Fibroblast of lung (primary cell): ENCODE measurements around the gene DNAJB6. TPM values are rescaled to one million over a fixed set of nuclear protein-coding genes. Genes with fewer than 3 reads are reported as not detected.

ENCODE experiments used
- DNase-seq, 2 donors: peaks; one replicate each; pipeline versions ENCODE4 v3.0.0 to v3.0.0-alpha.2; 2010; ENCODE audit warnings: low read depth in 2 of 2
- H2AFZ ChIP-seq: 2 replicates; pipeline ENCODE4 v1.5.1; 2012; ENCODE audit warnings: low read length, control low read depth, inconsistent platforms
- H3K27ac ChIP-seq: 2 replicates; pipeline ENCODE4 v1.5.1; 2011; ENCODE audit warnings: low read length, control low read depth; ENCODE audit not compliant: insufficient read depth
- H3K27me3 ChIP-seq: 2 replicates; pipeline ENCODE4 v1.5.1; 2011; ENCODE audit warnings: mild to moderate bottlenecking, low read length; ENCODE audit not compliant: control insufficient read depth, insufficient read depth
- H3K36me3 ChIP-seq: 2 replicates; pipeline ENCODE4 v1.5.1; 2011; ENCODE audit warnings: low read length; ENCODE audit not compliant: control insufficient read depth, insufficient read depth
- H3K4me1 ChIP-seq: 2 replicates; pipeline ENCODE4 v1.5.1; 2011; ENCODE audit warnings: low read length; ENCODE audit not compliant: control insufficient read depth, insufficient read depth; ENCODE audit errors: extremely low read depth
- H3K4me2 ChIP-seq: 2 replicates; pipeline ENCODE4 v1.5.1; 2011; ENCODE audit warnings: low read length, control low read depth; ENCODE audit not compliant: insufficient read depth; ENCODE audit errors: extremely low read depth
- H3K4me3 ChIP-seq, 4 experiments: fragments of 200-600 bp in 1 of 4; sonication (generic) in 1 of 4; replicated peaks in 1 of 4; 2 replicates each; pipeline ENCODE4 v1.5.1; 2011 to 2016; ENCODE audit warnings: low read length in 4 of 4, low read depth in 3 of 4, mild to moderate bottlenecking in 3 of 4, control low read depth in 2 of 4, inconsistent platforms in 1 of 4, mixed read lengths in 1 of 4; ENCODE audit not compliant: insufficient read depth in 1 of 4; ENCODE audit errors: control extremely low read depth in 1 of 4
- H3K79me2 ChIP-seq: 2 replicates; pipeline ENCODE4 v1.5.1; 2012; ENCODE audit warnings: mild to moderate bottlenecking, low read length, inconsistent platforms; ENCODE audit not compliant: control insufficient read depth, insufficient read depth
- H3K9ac ChIP-seq: 2 replicates; pipeline ENCODE4 v1.5.1; 2011; ENCODE audit warnings: mild to moderate bottlenecking, low read length, control low read depth; ENCODE audit not compliant: insufficient read depth
- H3K9me3 ChIP-seq: 2 replicates; pipeline ENCODE4 v1.5.1; 2012; ENCODE audit warnings: low read depth, low read length; ENCODE audit not compliant: control insufficient read depth, insufficient read depth
- H4K20me1 ChIP-seq: 2 replicates; pipeline ENCODE4 v1.5.1; 2011; ENCODE audit warnings: low read length; ENCODE audit not compliant: control insufficient read depth, insufficient read depth; ENCODE audit errors: extremely low read depth
- CTCF ChIP-seq, 2 donors: IDR thresholded peaks in 1 of 2; conservative IDR thresholded peaks in 1 of 2; 1 replicate in 1 of 2; 2 replicates in 1 of 2; pipeline ENCODE4 v1.5.1; 2011 to 2012; ENCODE audit warnings: low read length in 2 of 2, control low read depth in 1 of 2, inconsistent platforms in 1 of 2, low read depth in 1 of 2, mild to moderate bottlenecking in 1 of 2
- EZH2 ChIP-seq: IDR thresholded peaks from 2 replicates; pipeline ENCODE4 v1.5.1; 2012; ENCODE audit warnings: low read length, control low read depth, mild to moderate bottlenecking; ENCODE audit errors: missing control alignments
- polyA plus RNA-seq, 2 donors: library from polyadenylated mRNA; depleted of rRNA in 1 of 2; stranded (reverse) in 1 of 2; unstranded in 1 of 2; fragments of >200 nt; gene quantifications; 2 replicates each; pipeline ENCODE4 v1.2.1, GENCODE V29; 2011 to 2012; ENCODE audit warnings: missing spikeins in 1 of 2
- total RNA-seq: library from RNA; depleted of rRNA; stranded (reverse); fragments of >200 nt; gene quantifications from 2 replicates; pipeline ENCODE4 v1.2.1, GENCODE V29; 2014

The DNAJB6 gene
- total and polyA plus RNA-seq, 2 donors (not counting 1 experiment from before 2014, with no cell fraction given) = 86.2 to 117 TPM

GRCh38 chr7:157457355-157458253 lies 120.8 kb downstream of the DNAJB6 start:
- Histone ChIP-seq H3K79me2 (no peaks in the 10 kb centered on the region), H3K4me2 (no peak overlapping the region), H3K4me3 (no peak overlapping the region), H3K9me3 (no peaks in the 10 kb centered on the region), H3K9ac (no peak overlapping the region), H3K36me3 (no peaks in the 10 kb centered on the region), H3K27ac (no peak overlapping the region), H3K27me3 (no peaks in the 10 kb centered on the region), H3K4me1 (no peaks in the 10 kb centered on the region), H4K20me1 (no peaks in the 10 kb centered on the region), H2AFZ (no peak overlapping the region)
- no peak for DNase-seq
- TF ChIP-seq CTCF (conservative IDR thresholded peaks at IDR 0.05 in 1 of 2, IDR thresholded peaks at IDR 0.05 in 1 of 2; ENCODE audit: low read depth in 1 of 2, low read length in 2 of 2) (no peak), EZH2 (no peak)

- no peaks in the 10 kb centered on the region for H3K4me1 ChIP-seq
- no peak overlapping the region for H3K4me2 ChIP-seq
- TF ChIP-seq CTCF (conservative IDR thresholded peaks at IDR 0.05 in 1 of 2, IDR thresholded peaks at IDR 0.05 in 1 of 2; ENCODE audit: low read depth in 1 of 2, low read length in 2 of 2) = no peak
- TF ChIP-seq EZH2 = no peak
- H3K36me3 ChIP-seq = no peaks in the 10 kb centered on the region
- no peak overlapping the region for H2AFZ ChIP-seq
- no peaks in the 10 kb centered on the region for H4K20me1 ChIP-seq
- H3K9ac ChIP-seq = no peak overlapping the region
- no peak for DNase-seq
- H3K9me3 ChIP-seq = no peaks in the 10 kb centered on the region
- no peaks in the 10 kb centered on the region for H3K79me2 ChIP-seq
- H3K27me3 ChIP-seq = no peaks in the 10 kb centered on the region
- no peak overlapping the region for H3K4me3 ChIP-seq
- H3K27ac ChIP-seq = no peak overlapping the region
Observed at GRCh38 chr7:157458254-157458633, 121.4 kb downstream of the DNAJB6 start.

- no peaks in the 10 kb centered on the region for H3K36me3 ChIP-seq
- no peak for DNase-seq
- H4K20me1 ChIP-seq = no peaks in the 10 kb centered on the region
- TF ChIP-seq EZH2 = no peak
- TF ChIP-seq CTCF (conservative IDR thresholded peaks at IDR 0.05 in 1 of 2, IDR thresholded peaks at IDR 0.05 in 1 of 2; ENCODE audit: low read depth in 1 of 2, low read length in 2 of 2) = no peak
- H3K4me3 ChIP-seq = no peak overlapping the region
- H3K27ac ChIP-seq = no peak overlapping the region
- no peaks in the 10 kb centered on the region for H3K79me2 ChIP-seq
- no peak overlapping the region for H2AFZ ChIP-seq
- no peak overlapping the region for H3K4me2 ChIP-seq
- H3K9ac ChIP-seq = no peak overlapping the region
- no peaks in the 10 kb centered on the region for H3K4me1 ChIP-seq
- no peaks in the 10 kb centered on the region for H3K9me3 ChIP-seq
- peaks cover under 1% of the 10 kb centered on the region for H3K27me3 ChIP-seq
Observed at GRCh38 chr7:157459966-157460365, 123.2 kb downstream of the DNAJB6 start.
